Mucosa of descending colon (tissue), 3 donors: ENCODE measurements around the gene TBC1D19. TPM values are rescaled to one million over a fixed set of nuclear protein-coding genes. Genes with fewer than 3 reads are reported as not detected.
"Not testable (repeated sequence)": the region's sequence is repeated elsewhere in the genome, so short reads cannot be mapped to it uniquely, and the experiment has no call there.

Source experiments
- ATAC-seq: fragments of 200-7000 bp; cut with Tn5 transposase; one replicate; pipeline ENCODE4 v1.9.1; 2020; ENCODE audit warnings: mild to moderate bottlenecking, moderate library complexity
- DNase-seq, 3 donors: peaks; one replicate each; pipeline ENCODE4 v3.0.0-alpha.2; 2020
- H3K36me3 ChIP-seq: fragments of 200-600 bp; one replicate; pipeline ENCODE4 v1.8.0; 2021; ENCODE audit warnings: low read depth, mild to moderate bottlenecking
- H3K4me1 ChIP-seq: fragments of 200-600 bp; one replicate; pipeline ENCODE4 v1.8.0; 2021; ENCODE audit warnings: low read depth, mild to moderate bottlenecking
- H3K4me3 ChIP-seq: fragments of 200-600 bp; one replicate; pipeline ENCODE4 v1.8.0; 2021; ENCODE audit warnings: mild to moderate bottlenecking
- H3K9me3 ChIP-seq: fragments of 200-600 bp; one replicate; pipeline ENCODE4 v1.8.0; 2021; ENCODE audit warnings: mild to moderate bottlenecking
- intact Hi-C, 2 donors: fragments of 100-400 bp; cut with DNase I in 1 of 2; cut with micrococcal nuclease in 1 of 2; formaldehyde crosslinking; loops; one replicate each; pipeline versions ENCODE4 v1.11.0 to v1.11.1; 2022; cut with DNase I, micrococcal nuclease
- total RNA-seq, 3 donors: library from RNA; stranded (reverse); fragmentation: NEBNext Ultra II Directional in 2 of 3; extraction: Animal tissue kit (Norgen Biotek cat#: 25700) in 2 of 3; gene quantifications; one replicate each; pipeline versions ENCODE4 v1.2.1 to v1.2.4, GENCODE V29; 2021 to 2023
- TF ChIP-seq, protein P1 (sequence below): fragments of 200-600 bp; IDR thresholded peaks from one replicate; pipeline ENCODE4 v1.8.0; 2022; ENCODE audit warnings: antibody characterized with exemption, mild to moderate bottlenecking
- donor health status: DM: no; HTN: no; CAD: no; lungs with moderate emphysema.
- donor health status: DM: no; HTN: no; CAD: no.
- donor health status: DM: no; HTN: yes; CAD: no.

The TBC1D19 gene
- total RNA-seq, 3 donors from 2014 or later = 3.7 to 11.6 (median 6.8) TPM

DNA sequence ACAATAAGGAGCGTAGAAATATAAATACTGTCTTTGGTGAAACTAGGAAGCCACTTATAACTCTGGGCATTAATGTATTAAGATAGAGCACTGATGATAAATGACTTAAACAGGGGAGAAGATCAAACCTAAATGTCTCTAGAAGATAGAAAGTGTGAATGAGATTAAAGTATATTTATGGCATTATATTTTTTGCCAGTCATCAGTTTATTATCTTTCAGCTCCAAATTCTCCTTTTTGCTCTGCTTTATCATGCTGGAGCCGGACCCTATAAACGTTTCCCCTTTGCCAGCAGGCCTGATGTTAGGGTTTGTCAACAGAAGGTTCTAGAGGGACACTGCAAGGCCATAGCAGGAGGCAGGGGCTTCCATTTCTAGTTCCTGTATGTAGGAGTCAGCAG lies 76.4 kb downstream of the TBC1D19 start:
- no peak overlapping the region for H3K4me3 ChIP-seq
- DNase-seq = no peak
- no peaks in the 10 kb centered on the region for H3K36me3 ChIP-seq
- H3K4me1 ChIP-seq = no peaks in the 10 kb centered on the region
- ATAC-seq = no peak
- intact Hi-C loops = no loop called here
- TF ChIP-seq, protein P1, sequence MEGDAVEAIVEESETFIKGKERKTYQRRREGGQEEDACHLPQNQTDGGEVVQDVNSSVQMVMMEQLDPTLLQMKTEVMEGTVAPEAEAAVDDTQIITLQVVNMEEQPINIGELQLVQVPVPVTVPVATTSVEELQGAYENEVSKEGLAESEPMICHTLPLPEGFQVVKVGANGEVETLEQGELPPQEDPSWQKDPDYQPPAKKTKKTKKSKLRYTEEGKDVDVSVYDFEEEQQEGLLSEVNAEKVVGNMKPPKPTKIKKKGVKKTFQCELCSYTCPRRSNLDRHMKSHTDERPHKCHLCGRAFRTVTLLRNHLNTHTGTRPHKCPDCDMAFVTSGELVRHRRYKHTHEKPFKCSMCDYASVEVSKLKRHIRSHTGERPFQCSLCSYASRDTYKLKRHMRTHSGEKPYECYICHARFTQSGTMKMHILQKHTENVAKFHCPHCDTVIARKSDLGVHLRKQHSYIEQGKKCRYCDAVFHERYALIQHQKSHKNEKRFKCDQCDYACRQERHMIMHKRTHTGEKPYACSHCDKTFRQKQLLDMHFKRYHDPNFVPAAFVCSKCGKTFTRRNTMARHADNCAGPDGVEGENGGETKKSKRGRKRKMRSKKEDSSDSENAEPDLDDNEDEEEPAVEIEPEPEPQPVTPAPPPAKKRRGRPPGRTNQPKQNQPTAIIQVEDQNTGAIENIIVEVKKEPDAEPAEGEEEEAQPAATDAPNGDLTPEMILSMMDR = no peak
- peaks cover 2% of the 10 kb centered on the region for H3K9me3 ChIP-seq

DNA sequence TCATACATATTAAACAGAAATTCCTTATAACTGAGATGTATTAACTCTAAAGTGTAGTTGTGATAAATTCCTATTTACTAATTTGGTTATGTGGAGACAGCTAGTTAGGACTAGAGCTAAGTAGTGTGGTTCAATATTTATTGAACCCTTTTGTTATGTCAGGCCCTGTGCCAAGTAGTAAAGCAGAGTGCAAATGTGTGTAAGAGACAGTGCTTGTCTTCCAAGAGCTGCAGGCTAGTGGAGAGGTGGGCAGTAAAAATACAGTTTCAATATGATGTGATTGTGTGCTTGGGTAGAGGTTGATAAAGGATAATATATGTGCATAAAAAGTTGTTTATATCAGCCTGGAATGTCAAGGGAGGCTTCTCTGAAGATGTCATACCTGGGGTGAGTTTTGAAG lies 80.0 kb downstream of the TBC1D19 start:
- Histone ChIP-seq H3K36me3 (no peaks in the 10 kb centered on the region), H3K9me3 (no peaks in the 10 kb centered on the region), H3K4me3 (no peak overlapping the region), H3K4me1 (no peaks in the 10 kb centered on the region)
- intact Hi-C loops = no loop called here
- TF ChIP-seq, protein P1 = no peak
- ATAC-seq (no peak), DNase-seq (no peak)

DNA sequence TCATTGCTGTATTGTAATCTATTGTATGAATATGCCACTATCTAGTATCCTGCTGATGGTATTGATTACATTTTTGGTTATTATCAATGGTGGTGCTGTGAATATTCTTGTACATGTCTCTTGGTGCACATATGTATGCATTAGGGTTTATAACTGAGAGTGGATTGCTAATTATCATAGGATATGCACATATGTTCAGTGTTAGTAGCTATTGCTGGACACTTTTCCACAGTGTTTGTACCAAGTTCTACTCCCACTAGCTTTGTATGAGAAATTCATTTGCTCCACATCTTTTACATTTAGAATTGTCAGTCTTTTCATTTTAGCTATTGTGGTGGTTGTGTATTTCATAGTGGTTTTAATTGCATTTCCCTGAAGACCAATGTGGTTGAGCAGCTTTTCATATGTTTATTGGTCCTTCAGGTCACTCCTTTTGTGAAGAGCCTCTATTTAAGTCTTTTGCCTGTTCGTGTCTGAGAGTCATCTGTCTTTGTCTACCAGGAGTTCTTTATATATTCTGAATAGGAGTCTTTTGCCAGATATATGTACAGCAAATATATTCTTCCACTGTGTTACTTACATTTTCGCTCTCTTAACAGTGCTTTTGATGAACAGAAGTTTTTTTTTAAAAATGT lies 87.1 kb downstream of the TBC1D19 start:
- intact Hi-C loops = no loop called here
- no peaks in the 10 kb centered on the region for H3K9me3 ChIP-seq

DNA sequence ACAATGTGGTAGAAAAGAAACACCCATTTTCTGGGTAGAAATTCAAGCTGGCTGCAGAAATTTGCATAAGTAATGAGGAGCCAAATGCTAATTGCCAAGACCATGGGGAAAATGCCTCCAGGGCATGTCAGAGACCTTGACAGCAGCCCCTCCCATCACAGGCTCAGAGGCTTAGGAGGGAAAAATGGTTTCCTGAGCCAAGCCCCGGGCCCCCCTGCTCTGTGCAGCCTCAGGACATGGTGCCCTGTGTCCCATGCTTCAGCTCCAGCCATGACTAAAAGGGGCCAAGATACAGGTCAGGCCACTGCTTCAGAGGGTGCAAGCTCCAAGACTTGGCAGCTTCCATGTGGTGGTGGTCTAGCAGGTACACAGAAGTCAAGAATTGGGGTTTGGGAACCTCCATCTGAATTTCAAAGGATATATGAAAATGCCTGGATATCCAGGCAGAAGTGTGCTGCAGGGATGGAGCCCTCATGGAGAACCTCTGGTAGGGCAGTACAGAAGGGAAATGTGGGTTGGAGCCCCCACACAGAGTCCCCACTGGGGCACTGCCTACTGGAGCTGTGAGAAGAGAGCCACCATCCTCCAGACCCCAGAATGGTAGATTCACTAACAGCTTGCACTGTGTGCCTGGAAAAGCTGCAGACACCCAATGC lies 95.3 kb downstream of the TBC1D19 start:
- intact Hi-C loops, H3K4me1 ChIP-seq, ATAC-seq, DNase-seq, H3K4me3 ChIP-seq, H3K36me3 ChIP-seq: not testable (repeated sequence)
- peaks cover 19% of the 10 kb centered on the region for H3K9me3 ChIP-seq

More for the DNA sequence above, 87.1 kb downstream of the TBC1D19 start:
- DNase-seq = no peak
- no peak for ATAC-seq
- Histone ChIP-seq H3K36me3 (no peaks in the 10 kb centered on the region), H3K4me1 (no peaks in the 10 kb centered on the region), H3K4me3 (no peak overlapping the region)
- TF ChIP-seq, protein P1 = no peak

DNA sequence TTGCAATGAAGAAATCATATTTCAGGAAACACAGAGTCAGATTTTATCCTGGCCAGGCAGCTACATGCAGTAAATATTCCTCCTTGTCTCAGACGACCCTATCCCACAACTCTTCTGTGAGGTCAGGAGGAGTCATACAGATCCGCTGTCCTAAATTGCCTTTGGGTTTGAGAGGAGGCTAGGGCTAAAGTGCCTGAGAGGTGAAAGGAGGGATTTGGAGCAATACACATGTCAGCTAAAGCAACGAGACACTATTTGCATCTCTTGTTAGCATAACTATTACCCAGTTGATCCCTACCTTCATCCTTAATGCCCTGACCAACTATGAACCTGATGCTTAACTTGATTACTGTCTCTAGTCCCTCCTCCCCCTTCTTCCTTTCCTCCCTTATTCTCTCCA lies 98.6 kb downstream of the TBC1D19 start:
- intact Hi-C loops = no loop called here
- peaks cover 19% of the 10 kb centered on the region for H3K9me3 ChIP-seq
- no peak for ATAC-seq
- TF ChIP-seq, protein P1 = no peak
- no peaks in the 10 kb centered on the region for H3K4me1 ChIP-seq
- H3K4me3 ChIP-seq = no peak overlapping the region
- no peaks in the 10 kb centered on the region for H3K36me3 ChIP-seq
- no peak for DNase-seq

DNA sequence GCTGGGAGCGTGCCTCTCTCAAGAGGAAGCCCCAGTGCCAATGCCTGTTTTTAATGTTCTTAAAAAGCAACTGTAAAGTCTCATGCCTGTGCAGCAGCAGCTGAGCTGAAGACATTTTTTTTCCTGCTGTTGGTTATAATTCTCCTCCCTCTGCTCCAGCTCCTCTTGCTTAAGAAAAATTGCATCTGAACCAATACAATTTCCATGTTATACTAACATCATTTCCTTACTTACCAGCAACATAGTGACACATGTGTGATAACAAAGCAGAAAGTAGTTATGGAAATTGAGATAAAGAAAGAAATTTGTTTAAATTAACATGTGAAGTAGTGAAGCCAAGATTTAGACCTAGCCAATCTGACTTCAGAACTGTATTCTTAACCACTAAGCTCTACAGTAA lies 101.4 kb downstream of the TBC1D19 start:
- Histone ChIP-seq H3K4me1 (no peaks in the 10 kb centered on the region), H3K36me3 (no peaks in the 10 kb centered on the region), H3K4me3 (no peak overlapping the region), H3K9me3 (no peaks in the 10 kb centered on the region)
- intact Hi-C loops = no loop called here
- DNase-seq = no peak
- no peak for ATAC-seq
- TF ChIP-seq, protein P1 = no peak
